22Rv1 (cell line): ENCODE data around the gene FGF6.

ENCODE experiments used
- CTCF ChIP-seq: fragments of 450-650 bp; IDR thresholded peaks from 2 replicates; pipeline ENCODE4 v1.5.1; 2017; ENCODE audit warnings: mild to moderate bottlenecking
- ZFX ChIP-seq: fragments of 450-650 bp; IDR thresholded peaks from 2 replicates; pipeline ENCODE4 v1.6.1; 2017; ENCODE audit warnings: antibody characterized with exemption, borderline replicate concordance

- TF ChIP-seq CTCF: no peak
- no peak for TF ChIP-seq ZFX
Measured at GRCh38 chr12:4486980-4487379, 41.4 kb upstream of the FGF6 start.
